NCI-H82 (cell line): ENCODE data around the gene SELPLG.
"Not testable (repeated sequence)": the region's sequence is repeated elsewhere in the genome, so short reads cannot be mapped to it uniquely, and the experiment has no call there.

Experiments
- DNase-seq: peaks from one replicate; lab custom pipeline; 2025; lab: John Stamatoyannopoulos, UW

The SELPLG gene

GRCh38 chr12:108589028-108589839 lies 44.5 kb downstream of the SELPLG start:
- DNase-seq = no peak

GRCh38 chr12:108587826-108588225 lies 45.9 kb downstream of the SELPLG start:
- DNase-seq = peak; percentile 58

GRCh38 chr12:108586306-108586705 lies 47.4 kb downstream of the SELPLG start:
- no peak for DNase-seq

GRCh38 chr12:108585864-108586263 lies 47.8 kb downstream of the SELPLG start:
- DNase-seq = no peak

- DNase-seq = no peak
These were observed 49.1 kb downstream of the SELPLG start for GRCh38 chr12:108584456-108585065.

- DNase-seq = peak; percentile 68
These were observed 49.7 kb downstream of the SELPLG start for GRCh38 chr12:108583991-108584390.

- DNase-seq = no peak
These were observed 50.5 kb downstream of the SELPLG start for GRCh38 chr12:108582978-108583770.

- DNase-seq = no peak
These were observed 51.2 kb downstream of the SELPLG start for GRCh38 chr12:108582509-108582908.

- no peak for DNase-seq
These were observed 52.1 kb downstream of the SELPLG start for GRCh38 chr12:108581311-108582227.

GRCh38 chr12:108580531-108580930 lies 53.2 kb downstream of the SELPLG start:
- DNase-seq = no peak

- DNase-seq = no peak
These were observed 54.9 kb downstream of the SELPLG start for GRCh38 chr12:108578813-108579212.

- no peak for DNase-seq
These were observed 55.4 kb downstream of the SELPLG start for GRCh38 chr12:108578264-108578663.

- DNase-seq = no peak
These were observed 56.2 kb downstream of the SELPLG start for GRCh38 chr12:108577458-108577857.

- DNase-seq = no peak
These were observed 56.9 kb downstream of the SELPLG start for GRCh38 chr12:108576660-108577234.

- DNase-seq = no peak
These were observed 58.3 kb downstream of the SELPLG start for GRCh38 chr12:108575199-108575912.

- DNase-seq = not testable (repeated sequence)
These were observed 59.4 kb downstream of the SELPLG start for GRCh38 chr12:108574276-108574675.

- no peak for DNase-seq
These were observed 60.4 kb downstream of the SELPLG start for GRCh38 chr12:108573317-108573716.

GRCh38 chr12:108572166-108572790 lies 61.4 kb downstream of the SELPLG start:
- no peak for DNase-seq
